ENCODE results near the gene ZDHHC11.
"Not testable (repeated sequence)": the region's sequence is repeated elsewhere in the genome, so short reads cannot be mapped to it uniquely, and the experiment has no call there.

ZDHHC11 gene

DNA sequence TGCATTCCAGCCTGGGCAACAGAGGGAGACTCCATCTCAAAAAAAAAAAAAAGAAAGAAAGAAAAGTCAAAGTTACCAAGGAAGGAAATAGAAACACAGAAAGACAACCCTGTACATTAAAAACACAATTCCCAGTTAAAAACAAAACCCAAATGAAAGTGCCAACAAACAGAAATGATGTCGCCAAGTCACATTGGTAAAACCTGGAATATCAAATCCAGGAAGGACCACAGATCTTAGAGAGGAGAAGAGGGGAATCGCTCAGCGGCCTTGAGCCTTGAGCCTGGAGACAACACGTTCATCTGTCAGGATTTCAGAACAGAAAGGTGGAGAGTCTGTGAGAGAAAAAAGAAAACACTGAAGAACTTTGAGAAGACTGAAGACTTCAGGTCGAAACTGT is 1.2 kb upstream of the ZDHHC11 start:
- H3K27ac ChIP-seq, result no peak overlapping the region
- no peak for TF ChIP-seq ZFX (IDR thresholded peaks at IDR 0.05)
- TF ChIP-seq, protein P1, sequence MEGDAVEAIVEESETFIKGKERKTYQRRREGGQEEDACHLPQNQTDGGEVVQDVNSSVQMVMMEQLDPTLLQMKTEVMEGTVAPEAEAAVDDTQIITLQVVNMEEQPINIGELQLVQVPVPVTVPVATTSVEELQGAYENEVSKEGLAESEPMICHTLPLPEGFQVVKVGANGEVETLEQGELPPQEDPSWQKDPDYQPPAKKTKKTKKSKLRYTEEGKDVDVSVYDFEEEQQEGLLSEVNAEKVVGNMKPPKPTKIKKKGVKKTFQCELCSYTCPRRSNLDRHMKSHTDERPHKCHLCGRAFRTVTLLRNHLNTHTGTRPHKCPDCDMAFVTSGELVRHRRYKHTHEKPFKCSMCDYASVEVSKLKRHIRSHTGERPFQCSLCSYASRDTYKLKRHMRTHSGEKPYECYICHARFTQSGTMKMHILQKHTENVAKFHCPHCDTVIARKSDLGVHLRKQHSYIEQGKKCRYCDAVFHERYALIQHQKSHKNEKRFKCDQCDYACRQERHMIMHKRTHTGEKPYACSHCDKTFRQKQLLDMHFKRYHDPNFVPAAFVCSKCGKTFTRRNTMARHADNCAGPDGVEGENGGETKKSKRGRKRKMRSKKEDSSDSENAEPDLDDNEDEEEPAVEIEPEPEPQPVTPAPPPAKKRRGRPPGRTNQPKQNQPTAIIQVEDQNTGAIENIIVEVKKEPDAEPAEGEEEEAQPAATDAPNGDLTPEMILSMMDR (conservative IDR thresholded peaks at IDR 0.05), result no peak

DNA sequence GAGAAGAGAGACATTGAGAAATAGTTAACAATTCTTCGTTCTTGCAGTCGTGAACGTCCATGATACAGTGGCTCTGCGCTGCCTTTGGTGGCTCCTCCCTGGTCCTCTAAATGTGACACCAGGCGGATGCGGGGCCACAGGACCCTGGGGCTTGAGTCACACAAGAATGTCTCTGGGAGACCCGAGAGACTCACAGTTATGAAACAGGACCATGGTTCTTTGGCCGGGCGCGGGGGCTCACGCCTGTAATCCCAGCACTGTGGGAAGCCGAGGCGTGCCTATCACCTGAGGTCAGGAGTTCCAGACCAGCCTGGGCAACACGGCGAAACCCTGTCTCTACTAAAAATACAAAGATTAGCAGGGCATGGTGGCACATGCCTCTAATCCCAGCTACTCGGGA is 767 bp upstream of the ZDHHC11 start:
- H3K27ac ChIP-seq, result no peak overlapping the region
- TF ChIP-seq, protein P1 (conservative IDR thresholded peaks at IDR 0.05), result no peak
- TF ChIP-seq ZFX (IDR thresholded peaks at IDR 0.05), result no peak

DNA sequence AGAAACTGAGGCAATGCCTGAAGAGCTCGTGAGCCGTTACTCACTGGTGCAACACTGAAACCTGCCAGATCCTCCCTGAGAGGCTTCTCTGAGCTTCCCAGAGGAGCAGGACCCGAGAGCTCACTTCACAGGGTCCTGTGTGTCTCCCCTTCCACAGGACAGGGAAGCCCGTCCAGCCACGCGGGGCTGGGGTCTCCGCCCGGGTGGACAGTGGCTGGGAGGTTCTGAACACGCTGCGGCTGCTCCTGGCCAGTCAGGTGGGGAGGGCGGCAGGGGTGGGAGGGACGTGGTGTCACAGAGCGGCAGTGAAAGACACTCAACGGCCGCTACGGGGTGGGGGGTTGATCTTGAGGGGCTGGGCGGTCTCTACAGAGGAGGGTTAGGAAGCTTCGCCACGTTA is 290 bp upstream of the ZDHHC11 start:
- no peak overlapping the region for H3K27ac ChIP-seq
- TF ChIP-seq, protein P1 (conservative IDR thresholded peaks at IDR 0.05), result no peak
- no peak for TF ChIP-seq ZFX (IDR thresholded peaks at IDR 0.05)

DNA sequence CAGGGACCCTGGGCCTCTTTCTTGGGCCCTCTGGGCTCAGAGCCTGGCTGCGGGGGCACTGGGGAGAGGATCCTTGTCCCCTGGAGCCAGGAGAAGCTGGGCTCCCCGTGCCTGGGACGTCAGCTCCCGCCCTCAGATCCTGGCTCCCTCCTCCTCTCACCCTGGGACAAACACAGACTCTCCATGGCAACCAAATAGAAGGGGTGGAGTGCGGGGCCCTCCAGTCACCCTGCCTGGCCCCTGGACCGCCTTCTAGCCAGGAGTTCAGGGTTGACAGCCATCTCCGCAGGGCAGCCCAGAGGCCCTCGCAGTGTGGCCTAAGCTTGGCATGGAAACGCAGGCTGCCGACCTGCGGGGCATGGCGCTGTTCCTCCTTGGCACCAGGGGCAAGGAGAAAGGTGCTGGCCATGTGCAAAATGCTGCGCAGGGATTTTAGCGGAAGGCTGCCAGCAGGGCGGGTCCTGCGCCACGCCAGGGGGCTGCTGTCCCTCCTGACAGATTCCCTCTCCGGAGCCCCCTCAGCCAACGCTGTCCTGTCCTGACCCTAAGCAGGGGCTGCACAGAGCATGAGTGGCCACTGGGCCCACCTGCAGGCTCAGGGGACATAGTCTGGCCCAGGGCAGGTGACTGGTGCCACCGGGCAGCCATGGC is 1.0 kb downstream of the ZDHHC11 start:
- no peak for TF ChIP-seq ZFX (IDR thresholded peaks at IDR 0.05)
- TF ChIP-seq, protein P1 (conservative IDR thresholded peaks at IDR 0.05), result no peak
- H3K27ac ChIP-seq, result peak overlapping the region; percentile 11; the same call in 1 of the 2 replicates

DNA sequence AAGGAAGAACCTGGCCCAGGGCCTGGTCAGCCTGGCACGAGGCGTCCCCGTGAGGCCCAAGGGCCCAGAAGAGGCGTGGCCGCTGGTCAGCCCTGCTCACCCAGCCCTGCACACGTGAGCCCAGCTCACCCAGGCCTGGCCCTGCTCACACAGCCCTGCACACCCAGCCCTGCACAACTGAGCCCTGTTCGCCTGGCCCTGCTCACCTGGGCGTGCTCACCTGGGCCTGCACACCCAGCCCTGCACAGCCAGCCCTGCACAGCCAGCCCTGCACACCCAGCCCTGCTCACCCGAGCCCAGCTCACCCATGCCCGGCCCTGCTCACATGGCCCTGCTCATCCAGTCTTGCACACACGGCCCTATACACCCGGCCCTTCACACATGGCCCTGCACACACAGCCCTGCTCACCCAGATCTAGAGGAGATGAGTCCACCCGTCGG is 2.1 kb downstream of the ZDHHC11 start:
- TF ChIP-seq, protein P1 (conservative IDR thresholded peaks at IDR 0.05), result no peak
- no peak for TF ChIP-seq ZFX (IDR thresholded peaks at IDR 0.05)
- no peak overlapping the region for H3K27ac ChIP-seq

DNA sequence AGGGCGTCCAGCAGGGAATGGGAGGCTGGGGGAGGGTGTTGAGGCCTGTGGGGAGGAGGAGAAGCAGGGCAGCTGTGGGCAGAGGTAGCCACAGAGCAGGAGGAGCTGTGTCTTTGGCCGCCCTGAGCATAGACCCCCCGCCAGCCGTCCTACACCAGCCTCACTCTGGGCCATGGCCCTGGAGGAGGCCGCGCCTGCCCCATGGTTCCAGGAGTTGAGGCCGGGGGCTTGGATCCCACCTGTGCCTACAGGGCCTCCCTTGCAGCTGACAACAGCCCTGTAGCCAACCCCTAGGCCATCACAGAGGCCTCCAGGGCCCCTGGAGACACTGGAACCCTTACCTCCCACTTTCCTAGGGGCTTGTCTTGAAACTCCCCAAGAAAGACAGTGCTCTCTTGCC is 3.0 kb downstream of the ZDHHC11 start:
- not testable (repeated sequence) for H3K27ac ChIP-seq

DNA sequence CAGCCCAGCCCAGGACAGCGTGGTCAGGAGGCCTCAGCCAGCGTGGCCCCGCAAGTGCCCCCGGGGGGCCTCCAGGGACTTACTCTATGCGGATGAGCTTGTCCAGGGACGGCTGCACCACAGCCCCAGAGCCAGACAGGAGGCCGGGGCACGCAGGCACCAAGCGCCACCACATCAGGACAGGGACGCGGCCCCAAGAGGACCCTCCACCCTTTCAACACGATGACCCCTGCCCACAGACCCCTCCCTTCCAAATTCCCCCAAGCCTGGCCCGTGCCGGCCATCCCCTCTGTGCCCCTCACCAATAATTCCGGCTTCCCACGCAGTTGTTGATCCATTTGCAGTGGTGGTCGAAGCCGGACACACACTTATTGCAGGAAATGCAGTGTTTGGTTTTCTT is 3.6 kb downstream of the ZDHHC11 start:
- H3K27ac ChIP-seq, result not testable (repeated sequence)

DNA sequence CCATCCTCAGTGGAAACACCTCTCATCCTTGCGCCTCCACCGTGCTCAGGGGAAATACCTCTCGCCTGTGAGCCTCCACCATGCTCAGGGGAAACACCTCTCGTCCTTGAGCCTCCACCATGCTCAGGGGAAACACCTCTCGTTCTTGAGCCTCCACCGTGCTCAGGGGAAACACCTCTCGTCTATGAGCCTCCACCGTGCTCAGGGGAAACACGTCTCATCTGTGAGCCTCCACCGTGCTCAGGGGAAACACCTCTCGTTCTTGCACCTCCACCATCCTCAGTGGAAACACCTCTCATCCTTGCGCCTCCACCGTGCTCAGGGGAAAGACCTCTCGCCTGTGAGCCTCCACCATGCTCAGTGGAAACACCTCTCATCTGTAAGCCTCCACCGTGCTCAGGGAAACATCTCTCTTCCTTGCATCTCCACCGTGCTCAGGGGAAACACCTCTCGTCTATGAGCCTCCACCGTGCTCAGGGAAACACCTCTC is 4.1 kb downstream of the ZDHHC11 start:
- H3K27ac ChIP-seq, result not testable (repeated sequence)

DNA sequence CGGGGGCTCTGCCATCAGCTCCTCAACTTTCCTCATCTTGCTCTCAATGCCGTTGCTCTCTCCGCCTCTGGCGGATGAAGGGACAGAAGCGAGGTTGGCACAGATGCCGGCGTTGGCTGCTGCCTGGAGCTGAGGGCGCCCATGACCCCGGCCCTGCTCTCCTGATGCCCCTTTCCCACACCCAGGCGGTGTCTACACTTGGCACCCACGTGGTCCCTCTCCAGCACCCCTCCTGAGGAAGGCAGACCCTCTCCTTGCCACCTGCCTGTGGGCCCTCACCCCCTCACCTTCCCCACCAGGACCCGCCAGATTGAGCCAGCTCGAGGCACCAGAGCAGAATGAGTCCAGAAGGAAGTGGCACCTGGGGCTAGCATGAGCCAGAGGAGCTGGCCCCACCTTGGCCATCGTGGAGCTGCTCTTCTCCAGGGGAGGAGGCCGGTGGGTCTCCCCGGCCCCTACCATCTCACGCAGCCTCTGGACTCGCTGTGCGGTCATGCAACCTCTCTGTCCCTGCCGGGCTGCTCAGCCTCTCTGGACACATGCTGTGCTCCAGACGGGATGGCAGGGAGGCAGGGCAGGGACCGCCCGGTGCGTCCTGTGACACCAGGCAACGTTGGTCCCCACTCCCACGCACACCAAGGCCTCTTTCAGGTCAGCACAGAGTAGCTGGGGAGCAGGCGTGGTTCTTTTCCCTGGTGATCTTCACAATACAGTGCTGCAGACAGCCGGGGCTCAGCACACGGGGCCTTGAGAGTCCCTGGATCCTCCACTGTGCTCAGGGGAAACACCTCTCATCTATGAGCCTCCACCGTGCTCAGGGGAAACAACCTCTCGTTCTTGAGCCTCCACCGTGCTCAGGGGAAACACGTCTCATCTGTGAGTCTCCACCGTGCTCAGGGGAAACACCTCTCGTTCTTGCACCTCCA is 4.8 kb downstream of the ZDHHC11 start:
- not testable (repeated sequence) for H3K27ac ChIP-seq

DNA sequence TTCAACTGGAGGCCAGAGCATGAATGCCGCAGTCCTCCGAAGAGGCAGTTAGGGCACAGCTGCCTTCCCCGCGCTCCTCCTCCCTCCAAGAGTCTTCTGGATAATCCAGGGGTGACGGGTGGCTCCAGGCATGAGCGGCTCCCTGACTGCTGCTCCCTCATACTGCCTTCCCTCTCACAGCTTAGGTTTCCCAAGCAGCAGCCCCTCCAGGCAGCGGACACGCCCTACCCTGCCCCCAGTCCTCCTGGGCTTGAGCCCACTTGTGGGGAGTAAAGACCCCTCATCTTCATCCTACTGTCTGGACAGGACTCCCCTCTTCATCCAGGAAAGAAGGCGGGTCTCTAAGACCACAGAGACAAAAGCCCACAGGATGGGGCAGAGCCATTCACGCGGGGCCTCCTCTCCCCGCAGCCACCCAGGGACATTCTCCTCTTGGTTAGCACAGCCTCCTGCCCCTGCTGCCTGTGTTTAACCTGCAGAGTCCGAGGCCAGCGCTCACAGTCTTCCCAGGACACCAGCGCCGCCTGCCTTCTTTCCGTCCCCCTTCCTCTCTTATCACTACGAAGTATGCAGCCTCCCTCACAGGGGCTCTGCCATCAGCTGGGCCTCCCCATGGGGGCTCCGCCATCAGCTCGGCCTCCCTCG is 5.6 kb downstream of the ZDHHC11 start:
- H3K27ac ChIP-seq, result not testable (repeated sequence)

DNA sequence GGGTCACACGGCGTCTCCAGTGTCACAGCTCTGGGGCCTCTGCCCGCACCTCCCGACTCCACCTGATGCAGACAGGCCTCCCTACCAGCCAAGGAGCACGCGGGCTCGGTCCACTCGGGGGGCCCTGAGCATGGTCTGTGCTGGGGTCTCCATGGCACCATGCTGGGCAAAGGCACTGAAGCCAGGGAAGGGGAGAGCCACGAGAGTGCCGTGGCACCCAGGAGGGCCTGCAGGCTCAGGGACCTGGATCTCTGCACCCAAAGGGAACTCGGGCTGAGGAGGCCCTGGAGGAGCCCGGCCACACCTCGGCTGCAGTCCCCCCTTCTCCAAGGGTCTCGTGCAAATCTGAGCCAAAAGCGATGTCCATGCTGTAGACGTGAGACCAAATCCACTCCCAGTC is 6.4 kb downstream of the ZDHHC11 start:
- not testable (repeated sequence) for H3K27ac ChIP-seq

DNA sequence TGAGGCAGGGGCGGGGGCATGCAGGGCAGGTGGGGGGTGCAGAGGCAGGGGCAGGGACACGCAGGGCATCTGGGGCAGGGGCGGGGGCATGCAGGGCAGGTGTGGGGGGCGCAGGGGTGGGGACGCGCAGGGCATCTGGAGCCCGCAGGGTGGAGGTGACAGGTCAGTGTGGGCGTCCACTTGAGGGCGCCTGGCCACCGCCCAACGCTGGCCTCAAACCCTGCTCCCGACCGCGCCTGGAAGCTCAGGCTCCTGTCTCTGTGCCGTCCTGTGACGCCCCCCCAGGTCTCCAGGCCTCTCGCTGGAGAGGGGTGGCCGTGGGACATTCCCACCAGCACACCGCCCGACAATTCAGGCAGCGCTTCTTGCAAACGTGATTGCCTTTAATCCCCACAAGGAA is 6.9 kb downstream of the ZDHHC11 start:
- H3K27ac ChIP-seq, result not testable (repeated sequence)

DNA sequence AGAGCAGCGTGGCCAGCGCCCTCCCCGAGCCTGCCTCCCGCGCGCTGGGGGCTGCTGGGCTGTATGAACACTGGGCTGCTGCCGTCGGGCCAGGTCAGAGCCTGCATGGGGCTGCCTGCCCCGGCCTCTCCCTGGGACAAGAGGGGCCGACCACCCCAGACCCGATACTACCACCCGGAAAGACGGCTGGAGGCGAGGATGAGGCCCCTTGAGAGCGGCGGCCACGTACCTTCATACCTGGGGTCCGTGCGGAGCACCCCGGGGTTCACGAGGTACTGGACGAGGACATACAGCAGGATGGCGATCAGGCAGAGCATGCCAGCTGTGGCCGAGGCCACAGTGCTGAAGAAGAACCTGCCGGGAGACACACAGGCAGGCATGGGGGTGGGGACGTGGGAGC is 7.4 kb downstream of the ZDHHC11 start:
- not testable (repeated sequence) for H3K27ac ChIP-seq

All from C4-2B (cell line).